Prostate gland (tissue), 2 donors: Measurements from ENCODE around the gene FAIM.
"Not testable (repeated sequence)": the region's sequence is repeated elsewhere in the genome, so short reads cannot be mapped to it uniquely, and the experiment has no call there.

Source experiments
- CTCF ChIP-seq, 4 experiments: fragments of 200-600 bp in 2 of 4; fragments of 450-650 bp in 2 of 4; sonication (generic) in 2 of 4; IDR thresholded peaks; 1 replicate in 3 of 4; 2 replicates in 1 of 4; pipeline ENCODE4 v1.5.1; 2016 to 2019; ENCODE audit warnings: antibody characterized with exemption in 4 of 4, mild to moderate bottlenecking in 2 of 4, moderate library complexity in 2 of 4
- POLR2A ChIP-seq: fragments of 450-650 bp; IDR thresholded peaks from one replicate; pipeline ENCODE4 v1.6.1; 2016; ENCODE audit warnings: antibody characterized with exemption, mild to moderate bottlenecking

- not testable (repeated sequence) for TF ChIP-seq CTCF (IDR thresholded peaks at IDR 0.05); POLR2A
These were observed 11.2 kb upstream of the FAIM start for GRCh38 chr3:138597186-138597976.
